NCI-H187 treated with DMSO at 0.1 percent for 48 hours (cell line): ENCODE results near the gene APEH.

Experiments used
- DNase-seq: peaks from one replicate; lab custom pipeline; 2025; lab: John Stamatoyannopoulos, UW

Gene APEH

DNA sequence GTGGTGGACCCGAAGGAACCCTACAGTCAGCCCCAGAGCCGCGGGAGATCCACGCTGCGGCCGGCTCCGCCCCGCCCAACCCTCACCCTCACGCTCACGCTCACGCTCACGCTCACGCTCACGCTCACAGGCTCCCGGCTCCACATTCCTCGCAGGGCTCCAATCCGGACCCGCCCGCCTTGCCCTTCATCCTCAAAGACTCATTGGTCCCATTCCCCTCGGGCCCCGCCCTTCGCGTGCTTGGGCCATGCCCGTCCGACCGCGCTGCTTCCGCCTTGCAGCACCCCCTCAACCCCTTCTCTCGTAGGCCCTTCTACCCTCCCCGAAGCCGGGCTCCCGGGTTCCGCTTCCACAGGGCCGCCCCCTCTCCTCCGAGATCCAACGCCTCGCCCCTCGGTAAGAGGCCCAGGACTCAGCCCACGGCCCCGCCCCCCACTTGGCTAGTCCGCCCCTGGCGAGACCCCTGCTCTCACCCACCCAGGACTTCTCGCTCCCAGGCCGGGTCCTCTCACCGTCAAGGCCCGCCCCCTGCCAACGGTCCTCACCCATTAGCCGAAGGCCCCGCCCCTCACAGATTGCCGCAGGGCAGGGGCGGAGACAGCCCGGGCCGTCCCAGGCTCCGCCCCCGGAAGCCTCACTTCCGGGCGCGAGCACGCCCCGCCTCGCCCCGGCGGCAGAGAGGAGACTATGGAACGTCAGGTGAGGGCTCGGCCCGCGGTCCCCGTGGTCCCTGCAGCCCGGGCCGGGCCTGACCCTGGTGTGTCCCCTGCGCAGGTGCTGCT is at the start of gene APEH:
APEH (plus strand) TSS at position 637 of the 782 bp plus-strand sequence; CDS start at position 688, 51 bp downstream.
- DNase-seq: no peak

DNA sequence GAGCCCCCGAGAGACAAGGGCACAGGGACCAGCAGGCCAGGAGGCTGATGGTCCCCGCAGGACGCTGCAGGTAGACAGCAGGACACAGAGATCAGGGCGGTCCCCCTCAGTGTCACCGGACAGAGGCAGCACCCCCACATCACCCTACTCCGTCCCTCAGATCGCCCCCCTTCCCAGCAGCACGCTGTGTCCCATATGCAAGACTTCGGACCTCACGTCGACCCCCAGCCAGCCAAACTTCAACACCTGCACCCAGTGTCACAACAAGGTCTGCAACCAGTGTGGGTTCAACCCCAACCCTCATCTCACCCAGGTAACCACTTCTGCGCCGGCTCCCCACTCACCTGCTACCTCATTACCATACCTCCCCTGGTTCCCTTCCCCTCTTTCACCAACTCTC is 49.1 kb upstream of the APEH start:
- DNase-seq: no peak

DNA sequence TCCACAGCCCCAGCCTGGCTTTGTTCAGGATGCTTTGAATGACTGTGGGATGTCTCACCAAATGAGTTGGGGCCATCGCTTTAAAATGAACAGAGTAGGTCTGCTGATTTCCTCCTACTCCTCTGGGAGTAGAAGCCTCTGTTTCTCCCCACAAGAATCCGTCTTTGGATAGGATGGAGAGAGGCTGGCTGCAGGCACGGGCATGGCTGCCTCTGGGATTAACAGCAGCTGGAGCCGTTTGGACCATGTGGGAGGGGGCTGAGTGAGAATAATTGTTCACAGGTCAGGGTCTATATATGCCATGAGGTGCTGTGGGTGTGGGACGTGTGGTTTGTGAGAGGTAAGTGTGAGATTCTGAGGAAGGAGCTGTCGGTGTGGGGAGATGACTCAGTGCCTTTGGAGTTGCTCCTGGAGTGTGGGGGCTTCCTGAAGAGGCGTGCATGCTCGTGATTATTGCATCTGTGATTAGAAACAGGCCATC is 48.0 kb upstream of the APEH start:
- no peak for DNase-seq

DNA sequence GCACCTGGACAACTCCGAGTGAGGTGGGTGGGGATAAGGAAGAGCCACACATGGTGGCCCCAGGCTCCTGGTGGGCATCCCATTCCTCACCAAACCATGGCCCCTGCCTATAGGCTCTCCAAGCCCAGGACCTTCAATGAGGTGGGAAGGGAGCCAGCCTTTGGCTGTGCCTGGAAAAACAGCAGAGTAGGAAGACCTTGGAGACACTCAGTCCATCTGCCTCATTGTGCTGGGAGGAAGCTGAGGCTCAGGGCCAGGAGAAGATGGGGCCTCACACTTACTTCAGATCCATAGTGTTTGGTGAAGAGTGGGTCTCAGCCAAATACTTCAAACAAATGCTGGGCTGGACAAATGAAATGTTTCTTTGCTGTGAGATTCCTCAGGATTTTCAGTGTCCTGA is 47.4 kb upstream of the APEH start:
- no peak for DNase-seq

DNA sequence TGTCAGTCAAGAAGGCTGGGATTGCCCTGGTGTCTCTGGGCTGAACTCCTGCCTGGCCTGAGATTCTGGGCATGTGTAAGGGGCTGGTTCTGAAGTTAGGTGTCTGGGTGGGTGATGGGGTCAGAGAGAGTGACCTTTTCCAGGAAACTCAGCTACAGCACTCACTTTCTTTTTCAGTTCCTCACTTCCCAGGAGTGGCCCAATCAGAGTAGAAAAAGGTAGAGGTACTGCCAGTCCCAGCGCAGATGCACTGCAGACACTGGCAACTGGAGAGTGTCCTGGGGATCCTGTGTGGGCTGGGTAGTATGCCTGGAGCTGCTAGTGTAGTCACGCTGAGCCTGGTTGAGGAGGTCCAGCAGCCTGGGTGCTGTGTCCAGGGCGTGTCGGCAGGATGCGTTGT is 46.5 kb upstream of the APEH start:
- no peak for DNase-seq

DNA sequence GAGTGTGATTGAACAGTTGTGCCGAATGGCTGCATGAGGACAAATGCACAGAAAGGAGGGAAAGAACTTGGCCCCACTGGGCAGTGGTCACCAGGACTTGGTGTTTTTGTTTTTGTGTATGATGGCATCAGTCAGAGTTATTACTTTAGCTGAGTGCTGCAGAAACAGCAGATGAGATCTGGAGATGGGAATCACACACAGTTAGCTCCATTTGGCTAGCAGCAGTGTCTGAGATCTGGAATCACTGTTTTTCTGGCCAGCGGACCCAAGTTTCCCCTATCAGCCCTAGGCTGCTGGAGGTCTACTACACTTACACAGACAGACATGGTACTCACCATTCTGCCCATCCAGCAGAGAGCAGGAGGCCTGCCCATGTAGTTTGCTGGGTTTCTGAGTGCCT is 45.9 kb upstream of the APEH start:
- no peak for DNase-seq

DNA sequence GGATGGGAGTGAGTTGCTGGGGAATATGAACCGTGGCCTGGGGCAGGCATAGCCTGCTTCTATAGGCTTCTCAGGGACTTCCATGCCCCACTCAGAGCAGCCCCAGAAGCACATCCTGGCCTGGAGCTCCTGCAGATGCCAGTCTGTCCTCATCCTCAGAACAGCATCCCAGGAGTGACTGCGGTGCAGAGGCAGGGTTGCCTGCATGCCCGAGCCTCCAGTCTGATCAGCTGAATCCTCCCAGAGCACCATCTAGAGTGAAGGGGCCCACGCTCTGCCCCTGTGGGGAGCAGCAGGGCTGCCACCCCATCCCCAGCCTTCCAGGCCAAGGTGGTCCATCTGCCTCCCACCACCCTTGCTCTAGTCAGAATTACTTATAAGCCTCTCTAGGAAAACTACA is 44.7 kb upstream of the APEH start:
- DNase-seq: no peak

DNA sequence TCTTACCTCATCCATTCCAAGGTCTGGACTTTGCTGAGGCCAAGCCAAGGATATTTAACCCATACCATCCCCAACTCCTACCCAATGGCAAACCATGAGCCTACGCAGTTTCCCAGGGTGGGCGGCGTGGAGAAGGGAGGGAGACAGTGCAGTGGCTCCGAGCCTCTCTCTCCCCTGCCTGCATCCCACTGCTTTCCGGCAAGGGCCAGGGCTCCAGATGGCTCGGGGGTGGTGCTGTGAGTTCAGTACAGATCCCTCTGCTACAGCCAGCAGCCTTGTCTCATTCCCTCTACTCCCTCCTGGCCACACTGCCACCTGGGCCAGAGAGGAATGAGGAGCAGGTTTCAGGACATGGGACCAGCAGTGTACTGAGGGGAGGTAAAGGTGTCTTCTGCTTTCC is 44.3 kb upstream of the APEH start:
- no peak for DNase-seq

DNA sequence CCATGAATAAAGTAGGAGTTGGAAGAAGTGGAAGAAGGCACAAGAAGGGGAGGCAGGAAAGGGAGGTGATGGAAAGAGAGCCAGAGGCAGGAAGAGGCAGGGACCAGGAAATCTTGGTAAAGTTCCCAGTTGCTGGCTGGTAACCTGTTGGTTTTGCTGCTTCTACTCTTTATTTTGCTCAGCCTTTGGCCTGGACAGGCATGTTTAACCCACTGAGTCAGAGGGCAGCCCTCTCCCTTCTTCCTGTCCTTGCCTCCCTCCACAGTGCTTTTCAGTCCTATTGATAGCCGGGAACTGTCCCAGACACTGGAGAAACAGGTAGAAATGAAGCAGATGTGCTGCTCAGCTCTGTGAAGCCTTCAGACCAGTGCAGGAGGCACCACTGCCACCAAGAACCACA is 43.4 kb upstream of the APEH start:
- DNase-seq: no peak

DNA sequence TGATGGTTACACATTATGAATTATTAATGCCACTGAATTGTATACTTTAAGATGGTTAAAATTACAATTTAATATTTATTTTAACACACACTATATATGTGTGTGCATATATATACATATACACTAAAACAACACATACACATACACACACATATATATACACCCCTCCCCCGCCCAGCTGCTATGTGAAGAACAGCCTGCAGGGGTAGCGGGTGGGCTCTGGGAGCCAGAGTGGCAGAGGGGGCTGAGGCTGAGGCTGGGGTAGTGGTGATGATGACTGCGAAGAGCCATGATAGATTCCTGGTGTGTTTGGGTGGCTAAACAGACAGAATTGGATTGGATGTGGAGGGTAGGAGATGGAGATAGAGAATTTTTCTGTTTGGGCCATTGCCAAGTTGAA is 39.4 kb upstream of the APEH start:
- DNase-seq: no peak

DNA sequence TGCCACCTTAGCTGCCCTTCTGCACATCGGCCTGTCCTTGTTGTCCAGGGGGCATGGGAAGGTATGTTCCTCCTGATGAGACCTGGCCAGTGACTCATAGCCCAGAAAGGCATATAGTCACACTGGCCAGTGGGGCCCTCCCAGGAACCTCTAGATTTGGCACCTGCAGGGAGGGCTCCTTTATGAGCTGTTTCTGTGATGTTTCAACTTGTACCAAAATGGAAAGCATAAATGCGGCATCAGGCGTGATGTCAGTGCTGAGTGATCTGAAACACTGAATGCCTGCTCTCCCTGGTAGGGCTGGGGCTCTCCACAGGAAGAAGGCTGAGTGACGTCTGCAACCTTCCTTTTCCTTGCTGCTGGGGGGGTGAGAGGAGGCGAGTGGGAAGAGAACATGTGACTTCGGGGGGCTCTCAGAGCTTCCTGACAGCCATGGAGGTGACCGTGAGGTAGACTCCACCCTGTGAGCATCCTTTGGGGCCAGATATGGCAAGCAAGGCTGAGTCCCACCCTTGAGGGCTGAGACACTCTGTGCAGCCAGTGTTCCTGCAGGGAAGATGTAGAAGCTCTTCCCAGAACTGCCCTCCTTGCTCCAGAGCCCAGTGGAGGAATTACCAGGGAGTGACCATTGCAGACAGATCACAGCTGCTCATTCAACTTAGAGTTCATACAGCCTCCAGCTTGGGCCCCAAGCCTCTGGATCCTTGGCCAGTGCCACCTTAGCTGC is 37.1 kb upstream of the APEH start:
- no peak for DNase-seq

DNA sequence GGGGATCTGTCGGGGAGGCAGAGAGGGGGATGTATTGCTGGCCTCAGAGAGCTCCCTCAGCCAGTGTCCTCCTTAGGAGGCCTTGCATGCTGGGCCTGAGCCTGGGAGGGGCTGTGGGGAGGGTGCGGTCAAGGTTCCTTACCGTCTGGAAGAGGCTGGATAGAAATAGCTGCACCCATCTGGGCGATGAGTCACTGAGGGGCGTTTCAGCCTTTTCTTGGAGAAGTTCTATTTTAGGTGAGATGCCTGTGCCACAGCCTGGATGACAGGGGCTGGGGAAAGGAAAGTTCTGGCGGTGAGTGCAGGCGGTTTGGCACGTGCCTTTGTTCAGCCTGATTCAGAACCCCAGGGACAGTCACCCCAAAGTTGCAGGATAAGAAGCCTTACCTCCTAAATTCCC is 35.7 kb upstream of the APEH start:
- DNase-seq: no peak

DNA sequence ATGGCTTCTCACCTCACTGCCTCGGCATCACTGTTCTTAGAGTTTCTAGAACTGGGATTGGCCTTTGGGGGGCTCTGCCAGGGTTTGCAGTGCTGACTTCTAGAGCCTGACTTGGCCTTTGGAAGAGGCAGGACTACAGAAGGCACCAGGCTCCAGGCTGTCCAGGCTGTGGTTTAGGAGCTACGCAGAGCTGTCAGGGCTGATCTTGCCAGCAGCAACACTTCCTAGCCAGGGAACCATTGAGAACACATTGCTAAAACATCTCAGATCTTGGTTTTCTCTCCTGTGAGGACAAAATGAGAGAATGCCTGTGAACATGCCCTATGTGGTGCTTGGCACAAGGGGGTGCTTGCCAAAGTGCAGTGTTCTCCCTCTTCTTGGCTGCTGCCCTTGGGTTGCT is 34.6 kb upstream of the APEH start:
- DNase-seq: no peak

DNA sequence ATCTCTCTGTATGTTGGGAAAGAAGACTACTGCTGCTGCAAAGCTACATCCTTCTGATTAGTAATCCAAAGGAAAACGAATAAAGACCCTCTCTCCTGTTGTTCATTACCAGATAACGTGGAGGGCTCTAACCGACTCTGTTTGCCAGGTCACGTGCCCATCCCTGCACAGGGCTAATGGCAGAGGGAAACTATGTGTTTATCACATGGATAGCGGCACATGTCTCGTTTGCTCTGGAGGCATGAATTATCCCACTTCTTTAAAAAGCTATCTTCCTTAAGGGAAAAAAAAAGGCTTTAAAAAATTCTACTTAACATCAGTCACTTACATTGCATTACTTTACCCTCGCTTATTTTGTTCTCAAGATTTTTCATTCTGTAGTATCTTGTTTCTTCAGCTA is 32.9 kb upstream of the APEH start:
- no peak for DNase-seq

DNA sequence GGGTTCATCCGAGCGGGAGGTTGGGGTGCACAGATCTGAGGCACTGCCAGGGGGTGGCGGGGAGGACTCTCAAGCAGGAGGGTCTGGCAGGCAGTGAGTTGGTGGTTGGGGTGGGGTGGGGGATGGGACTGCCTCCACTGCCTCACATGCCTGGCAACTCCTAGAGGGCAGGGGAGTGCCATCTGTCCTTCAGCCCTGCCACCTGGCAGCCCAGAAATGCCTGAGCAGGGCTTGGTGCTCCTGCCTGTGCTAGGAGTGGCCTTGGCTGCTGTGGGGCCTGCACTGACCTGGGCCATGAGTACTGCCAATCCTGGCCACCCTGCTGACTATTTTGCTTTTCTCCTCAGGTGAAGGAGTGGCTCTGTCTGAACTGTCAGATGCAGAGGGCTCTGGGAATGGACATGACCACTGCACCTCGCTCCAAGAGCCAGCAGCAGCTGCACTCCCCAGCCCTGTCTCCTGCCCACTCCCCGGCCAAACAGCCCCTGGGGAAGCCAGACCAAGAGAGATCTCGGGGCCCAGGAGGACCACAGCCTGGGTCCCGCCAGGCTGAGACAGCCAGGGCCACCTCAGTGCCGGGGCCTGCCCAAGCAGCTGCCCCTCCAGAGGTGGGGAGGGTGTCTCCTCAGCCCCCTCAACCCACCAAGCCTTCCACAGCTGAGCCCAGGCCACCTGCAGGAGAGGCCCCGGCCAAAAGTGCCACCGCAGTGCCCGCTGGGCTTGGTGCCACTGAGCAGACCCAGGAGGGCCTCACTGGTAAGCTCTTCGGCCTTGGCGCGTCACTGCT is 32.0 kb upstream of the APEH start:
- DNase-seq: no peak

DNA sequence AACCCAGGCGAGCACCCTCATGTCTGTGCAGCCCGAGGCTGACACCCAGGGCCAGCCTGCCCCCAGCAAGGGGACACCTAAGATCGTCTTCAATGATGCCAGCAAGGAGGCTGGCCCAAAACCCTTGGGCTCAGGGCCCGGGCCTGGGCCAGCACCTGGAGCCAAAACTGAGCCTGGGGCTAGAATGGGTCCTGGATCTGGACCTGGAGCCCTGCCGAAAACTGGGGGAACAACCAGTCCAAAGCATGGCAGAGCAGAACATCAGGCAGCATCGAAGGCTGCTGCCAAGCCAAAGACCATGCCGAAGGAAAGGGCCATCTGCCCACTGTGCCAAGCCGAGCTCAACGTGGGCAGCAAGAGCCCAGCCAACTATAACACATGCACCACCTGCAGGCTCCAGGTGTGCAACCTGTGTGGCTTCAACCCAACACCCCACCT is 31.4 kb upstream of the APEH start:
- no peak for DNase-seq

DNA sequence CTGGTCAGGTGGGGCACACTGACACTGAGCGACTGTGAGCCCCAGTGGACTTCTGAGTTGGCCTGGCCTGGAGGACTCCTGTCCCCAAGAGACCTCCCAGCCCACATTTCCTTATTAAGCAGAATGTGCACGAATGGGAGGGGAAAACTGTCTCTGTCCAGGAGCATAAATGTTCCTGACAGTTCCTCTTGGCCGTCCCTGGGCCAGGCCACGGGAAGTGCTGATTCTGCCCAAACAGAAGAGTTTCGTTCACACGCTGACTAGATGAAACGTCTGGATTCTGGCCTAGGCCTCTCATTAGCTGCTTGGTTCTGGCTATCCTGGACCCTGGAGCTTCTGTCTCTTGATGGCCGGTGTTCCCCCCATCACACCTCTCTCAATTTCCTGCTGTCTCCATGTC is 29.5 kb upstream of the APEH start:
- DNase-seq: no peak

DNA sequence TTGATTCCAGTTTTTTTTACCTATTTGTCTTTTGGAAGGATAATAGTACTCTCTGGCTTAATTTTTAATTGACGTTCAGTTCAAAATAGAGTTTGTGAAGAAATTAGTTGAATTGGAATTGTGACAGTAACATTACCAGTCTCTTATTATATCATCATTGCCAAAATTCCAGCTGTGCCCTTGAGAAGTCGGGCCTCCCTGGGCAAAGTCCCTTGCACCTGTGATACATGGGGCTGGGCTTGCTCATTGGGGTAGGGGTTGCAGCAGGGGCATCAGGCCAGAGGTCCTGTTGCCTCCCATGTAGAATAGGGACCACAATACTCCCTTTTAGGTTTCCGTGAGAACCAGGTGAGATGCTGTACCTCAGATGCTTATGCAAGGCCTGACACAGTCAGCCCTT is 27.9 kb upstream of the APEH start:
- no peak for DNase-seq

DNA sequence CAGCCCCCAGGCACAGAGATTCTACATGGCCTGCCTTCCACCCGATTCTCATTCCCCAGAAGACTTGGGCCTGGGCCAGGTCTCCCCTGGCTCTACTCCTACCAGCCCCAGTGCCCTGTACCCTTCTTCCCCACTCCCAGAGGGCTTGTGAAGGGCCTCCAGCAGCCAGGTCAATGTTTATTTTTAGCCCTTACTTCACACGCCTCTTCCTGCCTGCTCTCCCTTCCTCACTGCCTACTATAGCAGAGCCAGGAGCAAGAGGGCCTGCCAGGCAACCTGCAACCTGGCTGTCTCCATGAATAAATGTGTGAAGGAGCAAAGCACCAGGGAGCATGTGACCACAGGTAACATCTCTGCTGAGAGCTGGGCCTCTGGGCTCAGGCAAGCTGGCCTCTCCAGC is 26.4 kb upstream of the APEH start:
- DNase-seq: no peak

DNA sequence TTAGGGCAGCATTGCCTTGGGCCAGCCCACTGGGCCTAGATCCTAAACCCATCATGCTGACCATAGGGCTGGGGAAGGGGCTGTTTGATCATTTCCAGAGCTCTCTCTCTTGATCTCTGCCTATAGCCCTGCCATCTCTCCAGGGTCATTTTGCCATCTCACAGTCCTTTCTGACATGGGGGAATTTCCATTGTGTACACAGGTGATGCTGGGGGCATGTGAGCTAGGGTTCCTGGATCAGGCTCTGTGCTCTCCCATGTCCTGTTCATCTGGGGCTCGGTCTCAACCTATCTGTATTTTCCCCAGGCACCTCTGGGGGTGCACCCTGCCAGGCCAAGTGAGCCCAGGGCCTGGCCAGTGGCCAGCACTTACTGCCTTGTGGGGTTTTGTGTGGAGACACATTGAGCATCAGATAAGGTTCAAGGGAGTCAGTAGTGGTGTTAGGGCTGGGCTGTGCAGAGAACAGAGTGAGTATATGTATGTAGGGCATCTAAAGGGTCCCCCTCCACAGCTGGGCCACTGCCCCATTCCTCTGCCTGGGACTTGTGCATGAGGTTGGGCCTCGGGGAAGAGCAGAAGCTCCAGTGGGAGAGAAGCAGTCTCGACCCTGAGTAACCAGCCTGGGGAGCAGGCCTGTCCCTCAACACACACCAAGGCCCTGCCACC is 25.7 kb upstream of the APEH start:
- DNase-seq: no peak

DNA sequence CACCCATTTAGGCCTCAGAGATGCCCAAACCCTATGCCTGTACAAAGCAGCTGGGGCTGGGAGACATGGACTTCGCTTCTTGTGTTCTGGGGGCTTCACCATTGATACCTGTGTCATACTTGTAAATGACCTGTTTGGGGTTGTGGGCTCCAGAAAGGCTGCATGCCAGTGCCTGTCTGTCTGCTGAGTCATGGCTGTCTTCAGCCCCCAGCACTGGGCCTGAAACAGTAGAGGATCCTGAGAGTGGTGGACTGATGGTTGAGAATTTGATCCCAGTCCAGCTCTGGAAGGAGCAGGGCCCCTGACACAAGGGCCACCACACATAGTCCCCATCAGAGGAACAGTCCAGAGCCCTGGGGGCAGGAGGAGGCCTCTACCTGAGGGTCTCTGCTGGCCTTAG is 24.6 kb upstream of the APEH start:
- DNase-seq: no peak

DNA sequence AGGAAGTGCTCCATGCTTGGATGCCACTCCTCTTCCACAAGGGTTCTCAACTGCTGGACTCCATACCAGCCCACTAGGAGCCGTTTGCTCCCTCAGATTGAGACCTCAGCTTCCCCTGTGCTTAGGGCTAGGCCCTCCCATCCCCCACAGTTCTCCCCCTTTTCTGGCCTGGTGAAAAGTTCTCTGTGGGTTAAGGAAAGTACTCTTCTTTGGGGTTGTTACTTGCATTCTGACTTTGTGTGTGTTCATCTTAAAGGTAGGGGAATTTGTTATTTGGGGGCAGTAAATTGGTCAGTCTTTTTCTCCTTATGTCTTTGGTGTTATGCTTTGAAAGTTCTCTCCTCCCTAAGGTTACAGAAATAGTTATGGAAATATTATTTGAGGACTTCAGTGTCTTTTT is 24.0 kb upstream of the APEH start:
- no peak for DNase-seq
